Fibroblast of the conjunctiva (primary cell): ENCODE measurements around the gene SCFD2.
"Not testable (repeated sequence)": the region's sequence is repeated elsewhere in the genome, so short reads cannot be mapped to it uniquely, and the experiment has no call there.

Experiments
- DNase-seq: peaks from one replicate; pipeline ENCODE4 v3.0.0-alpha.2; 2010; ENCODE audit warnings: low read depth

The SCFD2 gene

DNA sequence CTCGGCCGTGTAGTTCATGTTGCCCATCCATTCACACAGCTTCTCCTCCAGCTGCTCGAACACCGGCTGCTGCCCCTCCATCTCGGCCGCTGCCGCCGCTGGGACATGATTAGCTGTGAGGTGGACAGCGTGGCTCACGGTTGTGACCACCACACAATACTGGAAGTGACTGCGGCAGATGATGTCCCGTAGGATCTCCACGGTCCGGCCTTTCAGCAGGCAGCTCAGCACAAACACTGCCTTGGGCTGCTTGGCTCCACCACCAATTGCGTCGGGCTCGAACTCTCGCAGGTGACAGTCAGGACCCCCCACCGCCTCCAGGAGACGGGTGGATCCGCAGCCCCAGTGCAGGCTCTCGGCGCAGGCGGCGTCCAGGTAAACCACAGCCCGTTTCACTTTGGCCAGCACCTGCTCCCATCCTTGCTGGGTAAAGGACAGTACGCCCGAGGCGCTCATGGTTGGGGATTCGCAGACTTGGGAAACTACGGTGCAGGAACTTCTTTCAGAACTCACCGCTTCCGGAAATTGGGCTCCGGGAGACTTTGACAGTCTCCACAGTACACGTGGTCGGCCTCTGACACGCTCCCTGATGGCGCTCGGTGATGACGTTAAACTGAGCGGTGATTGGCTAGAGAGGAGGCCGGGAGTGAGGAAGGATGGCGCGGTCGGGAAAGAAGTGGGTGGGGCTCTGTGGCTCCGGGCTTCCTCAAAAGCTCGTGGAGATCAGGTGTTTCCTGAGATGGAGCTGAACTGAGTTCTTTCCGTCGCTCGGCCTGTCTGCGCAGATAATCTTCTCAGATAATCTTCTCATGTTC, at the start of gene SCFD2:
SCFD2 (minus strand) TSS at position 576 of the 815 bp plus-strand sequence.
- DNase-seq = peak; percentile 90

DNA sequence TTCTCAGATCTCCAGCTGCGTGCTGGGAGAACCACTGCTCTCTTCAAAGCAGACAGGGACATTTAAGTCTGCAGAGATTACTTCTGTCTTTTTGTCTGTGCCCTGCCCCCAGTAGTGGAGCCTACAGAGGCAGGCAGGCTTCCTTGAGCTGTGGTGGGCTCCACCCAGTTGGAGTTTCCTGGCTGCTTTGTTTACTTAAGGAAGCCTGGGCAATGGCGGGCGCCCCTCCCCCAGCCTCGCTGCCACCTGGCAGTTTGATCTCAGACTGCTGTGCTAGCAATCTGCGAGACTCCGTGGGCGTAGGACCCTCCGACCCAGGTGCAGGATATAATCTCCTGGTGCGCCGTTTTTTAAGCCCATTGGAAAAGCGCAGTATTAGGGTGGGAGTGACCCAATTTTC, 43.6 kb upstream of the SCFD2 start:
- not testable (repeated sequence) for DNase-seq

DNA sequence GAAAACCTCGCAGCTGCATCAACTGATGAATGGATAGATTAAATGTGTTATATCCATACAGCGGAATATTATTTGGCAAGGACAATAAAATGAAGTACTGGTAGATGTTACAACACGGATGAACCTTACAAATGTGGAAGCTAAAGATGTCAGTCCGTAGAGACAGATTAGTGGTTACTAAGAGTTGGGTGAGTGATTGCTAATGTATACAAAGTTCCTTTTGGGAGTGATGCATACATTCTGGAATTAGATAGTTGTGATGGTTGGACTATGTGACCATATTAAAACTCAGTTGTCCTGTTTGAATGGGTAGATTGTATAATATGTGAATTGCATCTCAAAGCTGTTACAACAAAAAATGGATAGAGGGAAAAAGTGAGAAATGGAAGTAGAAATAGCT, 14.4 kb upstream of the SCFD2 start:
- no peak for DNase-seq

DNA sequence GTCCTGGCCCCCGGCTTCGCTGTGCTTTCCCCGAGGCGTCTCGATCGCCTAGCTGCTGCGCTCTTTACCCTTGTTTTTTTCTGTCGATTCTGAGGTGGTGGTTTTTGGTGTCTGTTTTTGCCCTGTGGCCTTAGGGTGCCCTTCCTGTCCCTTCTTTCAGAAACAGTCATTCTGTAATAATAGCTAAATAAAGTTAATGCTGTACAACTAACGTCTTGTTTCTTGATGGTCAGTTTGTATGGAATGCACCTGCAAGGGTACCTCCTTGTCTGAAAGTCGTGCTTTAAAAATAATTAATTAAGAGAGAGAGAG, 12.3 kb upstream of the SCFD2 start:
- no peak for DNase-seq

DNA sequence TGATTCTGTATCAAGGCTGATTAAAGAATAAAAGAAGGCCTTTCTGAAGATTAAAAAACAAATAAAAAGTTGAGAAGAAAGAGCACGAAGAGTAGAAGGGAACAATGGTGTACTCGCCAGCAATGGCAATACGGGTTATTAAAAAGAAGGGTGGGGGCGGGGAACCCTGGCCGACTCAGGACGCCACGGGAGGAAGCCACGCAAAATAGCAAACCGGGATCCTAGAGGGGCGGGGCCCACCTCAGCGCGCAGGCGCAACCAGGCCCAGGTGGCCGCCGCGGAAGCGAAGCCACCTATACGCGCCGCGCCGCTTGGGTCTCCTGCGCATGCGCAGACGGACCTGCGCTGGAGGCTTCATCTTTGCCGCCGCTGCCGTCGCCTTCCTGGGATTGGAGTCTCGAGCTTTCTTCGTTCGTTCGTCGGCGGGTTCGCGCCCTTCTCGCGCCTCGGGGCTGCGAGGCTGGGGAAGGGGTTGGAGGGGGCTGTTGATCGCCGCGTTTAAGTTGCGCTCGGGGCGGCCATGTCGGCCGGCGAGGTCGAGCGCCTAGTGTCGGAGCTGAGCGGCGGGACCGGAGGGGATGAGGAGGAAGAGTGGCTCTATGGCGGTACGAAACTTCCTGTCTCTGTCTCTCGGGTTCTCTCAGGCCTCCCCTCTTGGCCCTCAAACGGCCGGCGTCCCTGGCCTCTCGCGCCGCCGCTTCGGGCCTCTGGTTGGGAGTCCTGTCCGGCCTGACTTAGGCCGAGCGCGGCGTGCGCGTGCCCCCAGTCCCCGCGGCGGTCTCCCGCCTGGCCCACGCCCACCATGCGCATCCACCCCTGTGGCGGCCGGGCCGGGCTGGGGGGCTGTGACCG, 11.7 kb upstream of the SCFD2 start, which contains the start of gene FIP1L1:
FIP1L1 (plus strand) TSS at position 323 of the 852 bp plus-strand sequence; CDS start at position 521, 198 bp downstream.
- DNase-seq = peak; percentile 86

DNA sequence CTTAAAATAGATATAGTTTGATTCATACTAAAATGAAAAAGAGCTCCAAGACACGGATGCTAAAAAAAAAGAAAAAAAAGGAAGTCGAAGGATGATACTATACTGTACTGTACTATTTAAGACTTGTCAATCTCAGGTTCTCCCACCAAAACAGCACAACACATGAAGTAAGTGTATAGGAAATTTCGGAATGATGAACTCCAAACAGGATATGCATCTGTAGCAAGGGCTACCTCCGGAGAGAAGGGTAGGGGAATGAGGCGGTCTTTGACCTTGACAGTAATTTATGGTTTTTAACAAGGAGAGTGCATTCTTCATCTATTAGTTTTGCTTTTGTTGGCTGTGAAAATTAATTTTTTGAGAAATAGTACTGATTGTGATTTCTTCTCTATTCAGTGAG, 11.0 kb upstream of the SCFD2 start:
- no peak for DNase-seq

DNA sequence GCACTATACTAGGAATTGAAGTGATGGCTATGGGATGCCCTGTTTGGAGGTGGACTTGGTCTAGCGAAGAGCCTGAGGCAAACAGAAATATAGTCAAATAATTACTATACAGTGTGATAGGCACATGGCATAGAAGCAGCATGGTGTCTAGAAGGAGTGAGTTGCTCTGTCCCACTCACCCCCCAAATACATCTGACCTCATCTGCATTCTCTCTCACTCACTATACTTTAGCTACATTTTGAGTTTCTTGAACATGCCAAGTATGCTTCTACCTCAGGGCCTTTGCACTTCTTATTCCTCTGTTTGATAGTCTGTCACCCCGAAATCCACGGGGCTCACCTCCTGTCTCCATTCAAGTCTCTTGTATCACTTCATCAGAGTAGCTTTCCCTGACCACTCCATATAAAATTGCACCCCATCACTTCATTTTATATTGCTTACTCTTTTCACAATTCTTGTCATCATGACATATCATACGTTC, 9.0 kb upstream of the SCFD2 start:
- no peak for DNase-seq

DNA sequence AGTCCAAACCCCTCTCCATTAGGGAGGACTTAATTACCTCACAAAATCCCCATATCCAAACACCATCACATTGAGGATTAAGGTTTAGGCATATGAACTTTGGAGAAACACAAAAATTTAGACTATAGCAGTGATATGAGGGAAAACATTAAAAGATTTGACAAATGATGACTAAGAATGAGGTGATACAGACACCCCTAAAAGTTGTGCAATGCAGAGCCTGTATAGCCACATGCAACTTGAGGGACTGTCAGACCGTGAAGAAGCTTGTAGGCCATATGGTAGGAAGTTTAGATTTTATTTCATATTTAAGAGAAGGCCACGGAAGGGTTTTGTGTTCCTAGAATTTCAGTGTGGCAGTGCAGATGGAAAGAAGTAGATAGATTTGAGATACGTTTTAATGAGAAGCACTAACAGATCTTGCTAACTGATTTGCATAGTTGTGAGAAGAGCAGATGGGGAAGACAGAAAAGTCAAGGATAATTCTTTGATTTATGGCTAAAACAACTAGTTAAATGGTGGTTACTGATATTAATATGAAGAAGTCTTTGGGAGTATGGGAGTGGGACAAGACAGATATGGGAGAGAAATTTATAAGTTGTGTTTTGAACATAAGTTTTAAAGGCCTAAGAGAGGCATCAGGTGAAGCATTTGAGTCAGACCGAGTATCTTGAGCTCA, 6.1 kb upstream of the SCFD2 start:
- DNase-seq = no peak

DNA sequence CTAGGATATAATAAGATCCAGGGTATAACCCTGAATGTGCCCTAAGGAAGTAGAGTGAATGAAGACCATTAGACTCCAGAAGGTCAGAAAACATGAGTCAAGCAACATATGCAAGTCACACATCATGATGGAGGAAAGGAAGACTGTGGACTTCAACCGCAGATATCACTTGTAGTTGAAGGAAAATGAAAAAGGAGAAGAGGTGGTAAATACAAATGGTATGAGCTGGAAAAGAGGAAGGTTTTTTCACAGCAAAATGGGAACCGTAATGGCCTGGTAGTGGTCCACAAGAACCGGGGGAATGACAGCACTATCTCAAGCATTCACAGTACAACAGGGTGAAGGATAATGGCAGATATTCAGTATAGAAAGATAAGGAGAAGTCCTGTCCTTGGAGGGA, 5.2 kb upstream of the SCFD2 start:
- no peak for DNase-seq

DNA sequence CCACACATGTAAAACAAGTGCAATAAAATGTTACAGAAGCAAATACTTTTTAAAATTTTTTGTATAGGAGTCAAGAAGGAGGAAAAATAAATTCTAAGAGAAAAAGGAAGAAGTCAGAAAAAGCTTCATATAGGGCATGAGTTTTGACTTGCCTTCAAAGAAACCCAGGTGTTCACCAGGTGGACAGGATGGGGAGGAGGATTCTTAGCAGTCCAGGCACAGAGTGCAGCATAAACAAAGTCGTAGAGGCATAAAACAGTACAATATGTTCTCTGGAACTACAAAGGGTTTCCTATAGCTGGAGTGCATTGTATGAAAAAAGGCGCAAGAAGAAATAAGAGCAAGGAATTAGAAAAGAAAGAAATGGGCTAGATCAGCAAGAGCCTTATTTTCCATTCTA, 1.9 kb upstream of the SCFD2 start:
- DNase-seq = no peak

DNA sequence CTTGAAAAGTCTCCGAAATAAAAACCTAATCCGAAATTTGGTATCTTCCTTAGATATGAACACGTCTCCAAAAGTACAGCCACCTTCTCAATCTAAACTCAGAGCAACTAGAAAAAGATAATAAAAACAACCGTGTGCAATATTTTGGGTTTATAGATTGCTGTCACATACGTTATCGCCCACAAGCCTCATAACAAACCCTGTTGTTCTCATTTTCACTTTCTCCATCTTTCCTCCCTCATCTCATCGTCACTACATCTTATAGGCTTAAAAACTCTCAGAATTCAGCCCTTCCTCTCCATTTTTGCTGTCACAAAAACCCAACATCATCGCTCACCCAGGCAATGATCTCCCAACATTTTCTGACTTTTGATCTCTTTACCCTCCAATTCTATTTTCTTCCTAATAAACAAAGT, 448 bp upstream of the SCFD2 start:
- no peak for DNase-seq

DNA sequence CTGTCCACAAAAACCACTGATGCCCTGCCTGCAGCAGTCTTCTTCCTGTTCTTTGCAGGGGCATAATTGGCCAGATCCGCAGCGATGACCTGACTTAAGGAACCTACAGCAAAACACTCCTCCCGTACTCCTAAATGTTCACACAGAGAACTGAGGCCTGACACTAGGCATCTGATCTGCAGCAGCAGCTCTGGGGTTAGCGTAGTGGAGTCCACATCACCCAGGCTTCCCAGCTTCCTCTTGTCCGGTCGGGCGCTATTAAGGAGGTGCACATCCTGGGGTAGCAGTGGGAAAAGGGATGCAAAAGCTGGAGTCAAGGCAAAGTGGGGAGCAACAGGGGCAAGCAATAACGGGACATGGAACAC, 758 bp downstream of the SCFD2 start:
- no peak for DNase-seq

DNA sequence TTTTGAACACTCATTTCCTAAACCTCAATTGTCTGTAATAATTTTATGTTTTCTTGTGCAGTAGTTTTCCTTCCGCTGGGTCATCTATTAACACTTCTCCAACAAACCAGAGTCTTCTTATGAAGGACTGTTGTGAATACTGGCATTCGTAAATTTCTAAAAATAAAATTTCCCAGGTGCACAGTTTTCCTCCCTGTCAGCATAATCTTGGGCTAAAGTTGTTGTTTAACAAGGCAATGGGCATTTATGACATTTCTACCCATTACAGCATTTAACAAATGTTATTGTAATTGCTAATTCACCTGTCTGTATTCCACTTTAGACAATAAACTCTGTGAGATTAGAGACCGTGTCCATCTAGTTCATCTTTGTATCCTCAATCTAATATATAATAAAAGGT, 1.2 kb downstream of the SCFD2 start:
- no peak for DNase-seq

DNA sequence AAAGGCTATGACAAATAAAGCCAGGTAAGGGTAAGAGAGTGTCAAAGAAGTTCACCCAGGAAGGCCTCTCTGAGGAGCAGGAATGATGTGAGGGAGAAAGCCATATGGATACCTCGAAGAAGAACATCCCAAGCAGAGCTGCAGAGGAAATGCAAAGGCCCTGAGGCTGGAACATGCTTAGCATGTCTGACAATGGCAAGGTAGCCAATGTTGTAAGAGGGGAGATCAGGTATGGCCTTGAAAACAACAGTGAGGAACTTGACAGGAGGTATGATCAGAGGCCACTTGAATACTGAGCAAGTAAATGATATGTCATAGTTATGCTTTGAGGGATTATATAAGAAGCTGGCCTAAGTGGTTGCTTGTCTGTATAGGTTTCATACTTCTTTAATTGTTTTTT, 3.8 kb downstream of the SCFD2 start:
- no peak for DNase-seq

DNA sequence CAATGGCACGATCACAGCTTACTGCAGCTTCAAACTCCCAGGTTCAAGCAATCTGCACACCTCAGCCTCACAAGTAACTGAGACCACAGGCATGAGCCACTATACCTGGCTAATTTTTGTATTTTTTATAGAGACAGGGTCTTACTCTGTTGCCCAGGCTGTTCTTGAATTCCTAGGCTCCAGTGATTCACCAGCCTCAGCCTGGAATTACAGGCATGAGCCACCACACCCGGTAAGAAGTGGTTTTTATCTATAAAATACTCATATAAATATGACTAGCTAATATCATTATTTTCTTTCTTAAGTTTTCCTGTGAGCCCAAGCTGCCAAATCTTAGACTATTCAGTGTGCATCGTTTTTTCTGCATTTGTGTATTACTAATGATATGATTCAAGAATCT, 4.4 kb downstream of the SCFD2 start:
- no peak for DNase-seq

DNA sequence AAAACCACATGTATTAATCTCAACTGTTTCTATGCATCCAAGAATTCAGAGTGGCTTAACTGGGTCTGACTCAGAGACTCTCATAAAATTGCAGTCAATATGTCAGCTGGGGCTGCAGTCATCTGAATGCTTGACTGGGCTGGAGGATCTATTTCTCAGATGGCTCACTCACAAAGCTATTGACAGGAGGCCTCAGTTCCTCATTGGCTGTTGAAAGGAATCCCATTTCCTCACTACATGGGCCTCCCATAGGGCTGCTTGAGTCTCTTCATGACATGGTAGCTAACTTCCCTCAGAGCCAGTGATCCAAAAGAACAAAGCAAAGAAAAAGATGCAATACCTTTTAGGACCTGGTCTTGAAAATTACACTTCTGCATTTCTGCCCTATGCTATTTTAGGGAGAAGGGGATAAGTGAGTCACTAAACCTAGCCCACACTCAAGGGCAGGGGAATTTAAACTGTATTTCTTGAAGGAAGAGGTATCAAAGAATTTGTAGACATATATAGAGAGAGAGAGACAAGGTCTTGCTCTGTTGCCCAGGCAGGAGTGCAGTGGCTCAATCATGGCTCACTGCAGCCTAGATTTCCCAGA, 9.8 kb downstream of the SCFD2 start:
- no peak for DNase-seq

DNA sequence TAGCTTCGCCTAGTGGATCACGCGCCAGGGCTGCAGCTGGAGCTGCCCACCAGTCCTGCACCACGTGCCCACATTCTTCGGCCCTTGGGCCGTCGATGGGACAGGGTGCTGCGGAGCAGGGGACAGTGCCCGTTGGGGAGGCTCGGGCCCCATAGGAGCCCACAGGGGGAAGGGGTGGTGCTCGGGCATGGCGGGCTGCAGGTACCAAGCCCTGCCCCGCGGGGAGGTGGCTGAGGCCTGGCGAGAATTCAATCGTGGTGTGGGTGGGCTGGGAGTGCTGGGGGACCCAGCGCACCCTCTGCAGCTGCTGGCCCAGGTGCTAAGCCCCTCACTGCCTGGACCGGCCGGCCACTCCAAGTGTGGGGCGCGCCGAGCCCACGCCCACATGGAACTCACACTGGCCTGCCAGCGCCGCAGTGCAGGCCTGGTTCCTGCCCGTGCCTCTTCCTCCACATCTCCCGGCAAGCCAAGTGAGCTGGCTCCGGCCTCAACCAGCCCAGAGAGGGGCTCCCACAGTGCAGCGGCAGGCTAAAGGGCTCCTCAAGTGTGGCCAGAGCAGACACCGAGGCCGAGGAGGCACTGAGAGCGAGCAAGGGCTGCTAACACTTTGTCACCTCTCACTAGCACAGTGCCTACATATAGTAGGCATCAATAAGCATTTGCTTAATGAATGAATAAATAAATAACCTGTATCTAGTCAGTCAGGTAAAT, 11.7 kb downstream of the SCFD2 start:
- no peak for DNase-seq

DNA sequence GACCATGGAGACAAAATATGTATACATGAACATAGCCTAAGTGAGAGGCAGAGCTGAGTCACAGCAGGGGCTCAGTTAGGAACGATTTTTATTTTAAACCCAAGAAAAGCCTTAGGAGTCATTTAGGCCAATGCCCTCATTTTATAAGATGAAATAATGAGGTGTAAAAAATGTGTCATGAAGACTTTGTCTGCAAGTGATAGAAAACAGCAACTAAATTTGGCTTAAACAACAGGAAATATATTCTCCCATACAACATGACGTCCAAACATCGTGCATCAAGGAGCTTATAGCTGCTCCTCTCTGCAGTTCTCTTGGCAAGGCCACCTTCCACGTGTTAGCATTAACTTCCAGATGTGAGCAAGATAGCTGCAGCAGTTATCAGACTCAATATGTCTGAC, 16.8 kb downstream of the SCFD2 start:
- DNase-seq = no peak

DNA sequence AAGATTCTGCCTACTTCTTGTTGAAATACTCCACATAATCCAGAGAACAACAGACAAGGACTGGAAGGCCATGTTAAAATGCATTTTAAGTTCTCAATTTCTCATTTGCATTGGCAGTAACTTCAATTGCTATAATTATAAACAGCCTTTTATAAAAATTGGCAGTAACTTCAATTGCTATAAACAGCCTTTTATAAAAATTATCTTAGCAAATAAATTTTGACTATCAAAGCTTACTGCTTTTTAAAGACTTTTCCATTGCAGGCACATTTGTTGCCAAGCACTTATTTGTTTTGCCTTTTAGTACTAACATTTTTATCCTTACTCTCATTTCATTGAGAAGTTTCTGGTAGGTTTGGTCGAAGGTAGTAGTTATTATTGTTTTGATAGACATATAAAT, 17.8 kb downstream of the SCFD2 start:
- no peak for DNase-seq

DNA sequence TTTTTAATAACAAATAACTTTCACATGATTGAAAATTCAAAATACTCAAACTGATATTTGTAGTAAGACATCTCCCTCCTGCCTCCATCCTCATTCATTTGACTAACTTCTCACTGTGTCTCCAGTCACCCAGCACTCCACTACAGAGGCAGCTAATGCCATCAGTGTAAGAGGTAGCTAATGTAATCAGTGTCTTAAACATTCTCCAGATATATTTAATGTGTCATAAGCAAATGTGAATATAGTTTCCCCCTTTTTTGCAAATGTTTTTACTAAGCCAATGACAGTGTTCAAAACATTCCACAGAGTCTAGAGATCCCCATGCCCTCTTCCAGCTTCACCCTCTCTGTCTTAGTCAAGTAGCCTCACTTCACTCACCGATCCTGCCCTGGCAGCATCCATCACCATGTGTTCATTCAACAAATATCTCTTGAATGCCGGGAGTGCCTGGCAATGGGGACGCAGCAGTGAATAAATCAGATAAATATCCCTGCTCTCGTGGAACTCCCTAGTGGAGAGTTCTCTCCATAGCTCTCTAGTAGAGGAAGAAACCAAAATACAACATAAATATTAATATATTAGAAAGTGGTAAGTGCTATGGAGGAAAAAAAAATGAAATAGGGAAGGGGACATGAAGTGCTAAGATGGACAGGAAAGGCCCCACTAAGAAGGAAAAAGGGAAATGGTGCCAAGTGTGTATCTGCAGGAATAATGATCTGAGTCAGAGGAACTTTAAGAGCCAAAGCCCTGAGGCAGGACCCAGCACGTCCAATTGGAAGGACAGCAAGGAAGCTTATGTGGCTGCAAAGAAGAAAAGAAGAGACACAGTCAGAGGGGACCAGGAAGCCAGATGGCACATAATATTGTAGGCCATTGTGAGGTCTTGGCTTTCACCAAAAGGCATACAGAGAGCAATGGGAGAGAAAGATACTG, 18.7 kb downstream of the SCFD2 start:
- no peak for DNase-seq

DNA sequence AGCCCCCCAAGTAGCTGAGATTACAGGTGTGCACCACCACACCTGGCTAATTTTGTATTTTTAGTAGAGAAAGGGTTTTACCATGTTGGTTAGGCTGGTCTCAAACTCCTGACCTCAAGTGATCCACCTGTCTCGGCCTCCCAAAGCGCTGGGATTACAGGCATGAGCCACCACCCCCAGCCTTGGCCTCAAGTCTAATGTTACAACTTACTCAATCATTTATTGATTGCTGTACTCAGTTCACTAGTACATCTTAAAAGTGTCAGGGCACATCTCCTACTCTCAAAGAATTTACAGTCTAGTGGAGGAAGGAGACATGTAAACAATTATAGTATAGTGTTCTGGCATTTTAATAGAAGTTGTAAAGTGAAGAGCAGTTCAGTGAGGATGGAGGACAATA, 19.5 kb downstream of the SCFD2 start:
- DNase-seq = not testable (repeated sequence)
